Measurements from ENCODE around the gene TMEM233. TPM values are rescaled to one million over a fixed set of nuclear protein-coding genes. Genes with fewer than 3 reads are reported as not detected.
A peak's percentile ranks its signal among the peaks of the same experiment; 100 is the strongest.

The TMEM233 gene
- total and polyA plus RNA-seq, 10 of the 15 experiments (the other 5 are each of a cell fraction or from before 2014, with no cell fraction given) = not detected

GRCh38 chr12:119681728-119682638 lies 88.4 kb downstream of the TMEM233 start (continued):
- TF ChIP-seq TCF12 (IDR thresholded peaks at IDR 0.05; ENCODE audit: low read depth, low read length) (no peak), ATF2 (IDR thresholded peaks at IDR 0.05; ENCODE audit: low read length) (peak; percentile 45), TARDBP (IDR thresholded peaks at IDR 0.05; ENCODE audit: borderline replicate concordance) (no peak), RUNX3 (IDR thresholded peaks at IDR 0.05; ENCODE audit: low read length) (peak; percentile 42; the same call in 1 of the 2 replicates), RELA (IDR thresholded peaks at IDR 0.05; ENCODE audit: borderline replicate concordance, partially characterized antibody) (peak; percentile 61), CBFB (IDR thresholded peaks at IDR 0.05; ENCODE audit: low read depth) (peak; percentile 42; the same call in 1 of the 2 replicates), EP300 (IDR thresholded peaks at IDR 0.05; ENCODE audit: borderline replicate concordance in 1 of 2, control insufficient read depth in 1 of 2, low read depth in 2 of 2, low read length in 2 of 2) (peak in 1 of 2 experiments; percentile 25; a peak in 1 of 4 replicates), PML (IDR thresholded peaks at IDR 0.05; ENCODE audit: low read length) (peak; percentile 19; the same call in 1 of the 2 replicates), NFXL1 (IDR thresholded peaks at IDR 0.05; ENCODE audit: borderline replicate concordance) (no peak), ZNF274 (IDR thresholded peaks at IDR 0.05; ENCODE audit: insufficient read depth, insufficient read length) (no peak), POLR2A (IDR thresholded peaks at IDR 0.05; ENCODE audit: low read depth, low read length) (peak; percentile 46; the same call in 1 of the 2 replicates), E2F8 (IDR thresholded peaks at IDR 0.05; ENCODE audit: low read depth, partially characterized antibody) (no peak), SMAD5 (IDR thresholded peaks at IDR 0.05; ENCODE audit: low read depth) (peak; percentile 25; the same call in 1 of the 2 replicates), SIN3A (IDR thresholded peaks at IDR 0.05; ENCODE audit: low read depth, low read length) (no peak)

Measured in GM12878 (cell line).